Measurements from ENCODE around the gene IFT81.
"Not testable (repeated sequence)": the region's sequence is repeated elsewhere in the genome, so short reads cannot be mapped to it uniquely, and the experiment has no call there.

Gene IFT81

GRCh38 chr12:110199339-110200123, 75.4 kb downstream of the IFT81 start:
- peak in 1 of 2 donors; percentile 1 for DNase-seq (ENCODE audit: low read depth in 2 of 2)

GRCh38 chr12:110200124-110200417, 75.9 kb downstream of the IFT81 start:
- no peak for DNase-seq (ENCODE audit: low read depth in 2 of 2)

DNA sequence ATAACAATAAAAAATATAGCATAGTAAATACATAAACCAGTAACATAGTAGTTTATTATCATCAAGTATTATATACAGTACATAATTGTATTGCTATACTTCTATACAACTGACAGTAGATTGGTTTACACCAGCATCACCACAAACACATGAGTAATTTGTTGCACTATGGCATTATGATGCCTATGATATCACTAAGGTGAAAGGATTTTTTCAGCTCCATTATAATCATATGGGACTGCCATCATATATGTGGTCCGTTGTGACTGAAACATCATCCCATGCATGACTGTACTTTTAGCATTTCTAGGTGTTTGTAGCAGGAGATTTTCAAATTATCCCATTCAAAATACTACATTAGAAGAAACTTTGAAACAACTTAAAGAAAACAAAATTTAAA, 77.8 kb downstream of the IFT81 start:
- no peak for DNase-seq (ENCODE audit: low read depth in 2 of 2)

DNA sequence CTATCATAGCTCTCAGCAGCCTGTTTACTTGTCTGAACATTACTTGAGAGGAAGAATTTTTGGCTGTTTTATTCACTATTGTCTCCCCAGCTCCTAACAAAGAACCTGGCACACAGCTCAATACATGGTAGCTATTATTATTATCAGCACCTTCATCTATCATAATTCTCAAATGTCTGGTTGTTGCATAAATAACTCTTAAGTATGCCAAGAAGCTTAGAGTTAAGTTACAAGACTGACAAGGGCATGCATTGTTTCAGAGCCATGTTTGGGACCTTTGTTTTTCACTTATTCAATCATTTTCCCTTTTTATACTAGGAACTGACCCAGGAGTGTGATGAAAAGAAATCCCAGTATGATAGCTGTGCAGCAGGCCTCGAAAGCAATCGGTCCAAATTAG, 79.4 kb downstream of the IFT81 start:
- DNase-seq (ENCODE audit: low read depth in 2 of 2): no peak

- no peak for DNase-seq (ENCODE audit: low read depth in 2 of 2)
Measured at GRCh38 chr12:110205931-110206330, 81.8 kb downstream of the IFT81 start.

GRCh38 chr12:110211639-110212536, 87.7 kb downstream of the IFT81 start:
- not testable (repeated sequence) for DNase-seq (ENCODE audit: low read depth in 2 of 2)

DNA sequence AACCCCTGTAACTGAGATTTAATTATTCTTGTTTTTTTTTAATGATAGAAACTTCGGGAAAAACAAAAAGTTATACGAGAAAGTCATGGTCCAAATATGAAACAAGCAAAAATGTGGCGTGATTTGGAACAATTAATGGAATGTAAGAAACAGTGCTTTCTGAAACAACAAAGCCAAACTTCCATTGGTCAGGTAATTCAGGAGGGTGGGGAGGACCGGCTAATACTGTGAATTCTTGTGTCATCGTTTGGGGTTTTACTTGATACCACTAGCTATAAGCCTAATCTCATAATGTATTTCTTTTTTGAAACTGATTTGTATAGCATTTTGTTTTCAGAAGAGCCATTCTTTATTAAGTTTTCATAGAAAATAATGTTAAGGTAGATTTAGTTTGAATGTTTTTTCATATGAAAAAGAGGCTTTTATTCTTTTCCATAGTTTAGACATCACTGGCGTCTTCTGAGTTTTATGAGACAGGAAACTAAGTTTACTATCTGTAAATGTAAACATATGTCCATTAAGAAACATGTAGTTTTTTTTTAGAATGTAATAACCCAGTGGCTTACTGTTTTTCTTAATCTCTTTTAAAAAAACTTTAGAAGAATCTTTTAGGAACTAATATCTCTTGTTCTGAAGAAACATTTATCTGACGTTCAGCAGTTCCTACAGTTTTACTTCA, 94.0 kb downstream of the IFT81 start:
- no peak for DNase-seq (ENCODE audit: low read depth in 2 of 2)

GRCh38 chr12:110222027-110222426, 97.9 kb downstream of the IFT81 start:
- no peak for DNase-seq (ENCODE audit: low read depth in 2 of 2)

GRCh38 chr12:110222433-110222832, 98.3 kb downstream of the IFT81 start:
- no peak for DNase-seq (ENCODE audit: low read depth in 2 of 2)

DNA sequence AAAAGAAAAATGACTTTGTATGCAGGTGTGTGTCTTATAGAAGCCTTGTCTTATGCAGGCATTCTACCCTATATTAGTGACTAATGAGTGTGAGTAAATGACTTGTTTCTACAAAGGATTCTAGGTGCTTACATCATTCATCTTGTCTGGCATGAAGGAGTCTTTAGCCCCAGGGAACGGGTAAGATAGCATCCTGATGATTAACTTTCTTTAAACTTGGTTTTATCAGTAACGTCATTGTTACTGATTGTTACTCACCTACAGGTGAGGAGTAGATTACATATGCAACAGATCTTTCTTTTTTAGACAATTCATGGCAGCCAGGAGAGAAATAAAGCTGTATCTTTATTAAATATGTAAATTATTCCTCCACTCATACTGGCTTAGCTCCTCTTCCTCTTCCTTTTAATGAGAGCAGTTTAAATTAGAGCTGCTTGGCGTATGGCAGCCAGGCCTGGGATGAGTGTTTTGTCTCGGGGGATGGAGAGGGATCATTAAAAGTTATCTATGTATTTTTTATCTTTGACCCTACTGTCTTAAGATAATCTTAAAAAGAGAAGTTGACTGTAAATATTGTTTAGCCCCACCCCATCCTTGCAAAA, 99.7 kb downstream of the IFT81 start:
- DNase-seq (ENCODE audit: low read depth in 2 of 2): no peak

DNA sequence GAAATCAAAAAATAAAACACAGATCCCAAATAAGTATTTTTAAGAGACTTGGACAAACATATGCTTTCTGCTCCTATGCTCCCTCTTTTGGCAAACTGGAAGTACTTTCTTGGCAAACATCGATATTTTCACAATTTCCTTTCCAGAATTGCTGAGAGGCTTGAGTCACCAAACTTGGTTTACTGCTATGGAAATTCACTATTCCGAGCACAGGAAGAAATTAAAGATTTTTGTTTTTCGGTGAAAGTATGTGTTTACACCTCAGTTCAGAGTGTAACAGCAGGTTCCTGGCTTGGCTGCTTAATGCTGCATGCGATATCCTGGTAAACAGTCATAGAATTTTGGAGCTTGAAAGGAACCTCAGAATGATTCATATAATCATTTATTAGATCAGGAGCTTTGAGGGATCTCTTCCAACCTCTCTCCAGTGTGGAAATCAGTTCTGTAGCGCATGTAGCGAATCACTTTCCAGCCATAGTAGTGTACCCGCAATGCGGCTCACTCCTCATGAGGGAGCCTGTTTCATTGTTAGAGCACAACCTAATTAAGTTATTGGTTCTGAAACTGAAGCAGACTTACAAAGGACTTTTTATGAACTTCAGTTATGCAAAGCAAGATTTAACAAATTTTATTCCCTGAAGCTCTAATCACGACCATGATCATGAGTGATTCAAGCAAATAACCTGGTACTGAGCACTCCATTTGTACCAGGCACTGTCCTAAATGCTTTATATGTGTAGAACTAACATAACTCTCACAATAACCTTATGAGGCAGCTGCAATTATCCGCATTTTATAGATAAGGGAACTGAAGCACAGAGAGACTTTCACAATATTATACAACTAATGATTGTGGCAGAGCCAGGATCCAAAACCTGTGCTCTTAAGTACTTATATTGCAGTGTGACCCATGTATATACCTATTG, 100.5 kb downstream of the IFT81 start:
- no peak for DNase-seq (ENCODE audit: low read depth in 2 of 2)

DNA sequence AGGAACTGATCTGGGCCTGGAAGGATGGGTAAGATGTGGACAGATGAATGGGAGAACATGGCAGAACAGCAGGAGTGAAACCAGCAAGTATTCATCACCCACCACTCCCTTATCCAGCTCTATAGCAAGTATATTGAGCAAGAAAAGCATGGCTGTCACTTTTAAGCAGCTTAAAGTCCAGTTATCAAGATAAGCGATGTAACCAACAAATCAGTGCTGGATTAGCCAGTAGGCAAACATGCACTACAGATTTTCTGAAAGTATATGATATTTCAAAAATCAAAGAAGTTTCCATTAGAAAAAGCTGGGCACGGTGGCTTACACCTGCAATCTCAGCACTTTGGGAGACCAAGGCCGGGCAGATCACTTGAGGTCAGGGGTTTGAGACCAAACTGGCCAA, 103.0 kb downstream of the IFT81 start:
- DNase-seq (ENCODE audit: low read depth in 2 of 2): no peak

- not testable (repeated sequence) for DNase-seq (ENCODE audit: low read depth in 2 of 2)
Measured at GRCh38 chr12:110228348-110228747, 104.2 kb downstream of the IFT81 start.

DNA sequence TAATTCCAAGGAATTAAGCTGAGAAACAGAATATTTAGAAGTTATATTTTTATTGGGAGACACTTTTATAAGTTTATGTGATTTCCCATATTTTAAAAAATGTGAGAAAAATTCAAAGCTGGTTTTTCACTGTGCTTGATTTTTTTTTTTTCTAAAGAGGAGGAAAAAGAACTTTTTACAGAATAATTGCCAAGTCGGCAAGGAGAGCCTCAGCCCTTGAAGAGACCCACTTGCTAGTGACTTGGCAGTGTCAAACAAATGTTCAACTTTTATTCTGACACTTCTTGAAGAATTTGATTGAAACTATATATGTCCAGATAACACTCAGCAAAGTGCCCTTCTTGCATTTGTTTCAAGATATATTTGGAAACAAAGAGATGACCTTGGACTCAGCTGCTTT, 104.6 kb downstream of the IFT81 start:
- DNase-seq (ENCODE audit: low read depth in 2 of 2): no peak

- no peak for DNase-seq (ENCODE audit: low read depth in 2 of 2)
Measured at GRCh38 chr12:110229409-110229808, 105.3 kb downstream of the IFT81 start.

- no peak for DNase-seq (ENCODE audit: low read depth in 2 of 2)
Measured at GRCh38 chr12:110230655-110231054, 106.5 kb downstream of the IFT81 start.

GRCh38 chr12:110233212-110233903, 109.2 kb downstream of the IFT81 start:
- DNase-seq (ENCODE audit: low read depth in 2 of 2): no peak

- no peak for DNase-seq (ENCODE audit: low read depth in 2 of 2)
Measured at GRCh38 chr12:110234331-110234751, 110.2 kb downstream of the IFT81 start.

- DNase-seq (ENCODE audit: low read depth in 2 of 2): no peak
Measured at GRCh38 chr12:110234755-110235154, 110.6 kb downstream of the IFT81 start.

DNA sequence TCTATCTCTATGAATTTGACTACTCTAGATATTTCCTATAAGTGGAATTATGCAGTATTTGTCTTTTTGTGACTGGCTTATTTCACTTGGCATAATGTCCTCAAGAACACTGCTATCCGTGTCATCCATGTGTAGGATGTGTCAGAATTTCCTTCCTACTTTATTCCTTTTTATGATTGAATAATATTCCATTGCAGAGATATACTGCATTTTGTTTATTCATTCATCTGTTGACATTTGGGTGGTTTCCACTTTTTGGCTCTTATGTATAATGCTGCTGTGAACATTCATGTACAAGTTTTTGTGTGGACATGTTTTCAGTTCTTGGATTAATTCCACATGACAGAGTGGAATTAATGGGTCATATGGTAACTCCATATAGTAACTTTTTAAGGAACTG, 111.2 kb downstream of the IFT81 start:
- no peak for DNase-seq (ENCODE audit: low read depth in 2 of 2)
